ENCODE data around the gene AUTS2. TPM values are rescaled to one million over a fixed set of nuclear protein-coding genes. Genes with fewer than 3 reads are reported as not detected.

Gene AUTS2
- total RNA-seq, 1 experiment from 2014 or later, result 256 TPM

DNA sequence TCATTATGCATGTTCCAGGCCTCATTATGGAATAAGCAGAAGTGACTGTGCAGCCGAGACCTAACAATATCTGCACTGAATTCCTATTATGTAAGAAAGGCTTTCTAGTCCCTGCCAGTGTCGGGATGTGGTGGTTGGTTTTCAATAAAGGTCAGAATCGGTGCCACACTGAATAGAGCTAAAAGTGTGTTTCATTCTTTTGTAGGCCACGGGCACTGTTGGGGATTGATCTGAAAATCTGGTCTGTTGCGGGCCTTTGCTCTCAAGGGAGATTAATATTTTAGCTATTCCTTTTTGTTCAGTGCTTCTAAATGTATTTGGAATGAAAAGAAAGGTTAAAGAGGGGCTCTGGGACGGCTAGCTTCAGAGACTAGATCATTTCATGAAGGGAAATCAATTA lies 974.3 kb downstream of the AUTS2 start:
- no peak overlapping the region for H3K23ac ChIP-seq (ENCODE audit: insufficient read length, low read depth, low read length)
- peaks cover 2% of the 10 kb centered on the region for H3K23me2 ChIP-seq (ENCODE audit: insufficient read length, low read depth, low read length, poor library complexity, severe bottlenecking)
- Mint-ChIP-seq H3K9me3 (no peaks in the 10 kb centered on the region), H3K27me3 (ENCODE audit: low read depth) (peaks cover 8% of the 10 kb centered on the region), H3K36me3 (ENCODE audit: insufficient read depth in 1 of 3, low read depth in 3 of 3) (no peaks in the 10 kb centered on the region), H3K4me1 (peaks cover 12 to 22% of the 10 kb centered on the region in 2 experiments; a peak in 3 of 4 replicates), H3K4me3 (no peak overlapping the region), H3K27ac (no peak overlapping the region)
- no peak overlapping the region for H2BK12ac ChIP-seq (ENCODE audit: insufficient read length, low read depth, low read length)
- no peak overlapping the region for H4K5ac ChIP-seq (ENCODE audit: insufficient read length, low read depth, low read length)
- no peaks in the 10 kb centered on the region for H3K27me3 ChIP-seq (ENCODE audit: insufficient read depth, low read length)
- H2AFZ ChIP-seq (ENCODE audit: low read length), result no peak overlapping the region
- no peak overlapping the region for H4K91ac ChIP-seq (ENCODE audit: insufficient read length, low read depth, low read length)
- H4K20me1 ChIP-seq (ENCODE audit: control insufficient read depth, insufficient read depth, insufficient read length), result no peaks in the 10 kb centered on the region
- no peak overlapping the region for H3K4ac ChIP-seq (ENCODE audit: low read depth, low read length)
- no peaks in the 10 kb centered on the region for H3K79me1 ChIP-seq (ENCODE audit: insufficient read depth, low read depth, low read length, poor library complexity, severe bottlenecking)
- H3K14ac ChIP-seq (ENCODE audit: insufficient read depth, low read length), result no peak overlapping the region
- no peak overlapping the region for H2BK15ac ChIP-seq (ENCODE audit: low read depth, low read length)
- H3K4me1 ChIP-seq (ENCODE audit: insufficient read depth, low read length), result no peaks in the 10 kb centered on the region; the same call in 1 of the 2 replicates
- H2AK5ac ChIP-seq (ENCODE audit: insufficient read length, low read length), result no peak overlapping the region
- WGBS (ENCODE audit: extremely low coverage, insufficient read length, low lambda C conversion rate), result no CpG with 5 or more reads among the region's 6 CpGs
- no peak overlapping the region for H2BK20ac ChIP-seq (ENCODE audit: low read depth, low read length, poor library complexity, severe bottlenecking)
- no peak for TF ChIP-seq CTCF (conservative IDR thresholded peaks at IDR 0.05)
- no peak overlapping the region for H3K18ac ChIP-seq (ENCODE audit: insufficient read length, low read depth, low read length)
- H3K9ac ChIP-seq (ENCODE audit: extremely low read depth, insufficient read length, low read length), result no peak overlapping the region
- no peak overlapping the region for H3K56ac ChIP-seq (ENCODE audit: insufficient read length, low read depth, low read length)
- H4K8ac ChIP-seq (replicated peaks; ENCODE audit: insufficient read length, low read depth, low read length), result no peak overlapping the region
- no peak overlapping the region for H2BK120ac ChIP-seq (ENCODE audit: low read depth, low read length, poor library complexity, severe bottlenecking)
- no peaks in the 10 kb centered on the region; the same call in 1 of the 2 replicates for H3K79me2 ChIP-seq (ENCODE audit: insufficient read depth, low read length)
- no peak for DNase-seq
- H3K27ac ChIP-seq (ENCODE audit: insufficient read length, low read depth, low read length), result no peak overlapping the region
- no peak overlapping the region for H3K4me2 ChIP-seq (ENCODE audit: insufficient read depth, insufficient read length, low read length)
- H3T11ph ChIP-seq (ENCODE audit: low read length), result no peak overlapping the region
- H3K9me3 ChIP-seq (ENCODE audit: control insufficient read depth, low read depth, low read length), result no peaks in the 10 kb centered on the region
- H2BK5ac ChIP-seq (ENCODE audit: insufficient read length, low read length), result no peak overlapping the region

Data from H9 (cell line).